HepG2 (cell line): ENCODE results near the gene NEK6.

Source experiments
- CTCF ChIP-seq: sonication (generic); formaldehyde crosslinking; IDR thresholded peaks from 2 replicates; pipeline ENCODE4 v1.5.0; 2020; ENCODE audit warnings: mild to moderate bottlenecking, missing genetic modification reagents, moderate library complexity
- HOXA7 ChIP-seq: sonication (generic); formaldehyde crosslinking; IDR thresholded peaks from 2 replicates; pipeline ENCODE4 v1.8.1; 2022; ENCODE audit warnings: mild to moderate bottlenecking, missing genetic modification reagents, moderate library complexity
- SMAD3 ChIP-seq: sonication (generic); formaldehyde crosslinking; IDR thresholded peaks from 2 replicates; pipeline ENCODE4 v1.4.0; 2020; ENCODE audit warnings: missing genetic modification reagents
- TGIF2 ChIP-seq: IDR thresholded peaks from 2 replicates; pipeline ENCODE4 v1.6.1; 2016; ENCODE audit warnings: control low read depth, missing compliant biosample characterization
- ZBTB26 ChIP-seq: IDR thresholded peaks from 2 replicates; pipeline ENCODE4 v1.6.1; 2016; ENCODE audit warnings: missing compliant biosample characterization, missing genetic modification reagents, borderline replicate concordance
- ZFX ChIP-seq: sonication (generic); formaldehyde crosslinking; IDR thresholded peaks from 2 replicates; pipeline ENCODE4 v1.4.0; 2020; ENCODE audit warnings: mild to moderate bottlenecking, low read depth, missing genetic modification reagents, moderate library complexity

GRCh38 chr9:124394167-124394566 lies 136.4 kb downstream of the NEK6 start:
- no peak for TF ChIP-seq SMAD3 (CRISPR knock-in tag)
- TF ChIP-seq ZBTB26 (CRISPR knock-in tag): no peak
- TF ChIP-seq CTCF: no peak
- TF ChIP-seq ZFX (CRISPR knock-in tag): no peak
- TF ChIP-seq HOXA7: no peak
- TF ChIP-seq TGIF2 (CRISPR knock-in tag): no peak
